Karpas-422 (cell line): ENCODE measurements around the gene RECQL. TPM values are rescaled to one million over a fixed set of nuclear protein-coding genes. Genes with fewer than 3 reads are reported as not detected.
"Not testable (repeated sequence)": the region's sequence is repeated elsewhere in the genome, so short reads cannot be mapped to it uniquely, and the experiment has no call there.

Source experiments
- DNase-seq: peaks from one replicate; pipeline ENCODE4 v3.0.0-alpha.2; 2015
- H2AFZ ChIP-seq: fragments of 200-600 bp; sonication (generic); 2 replicates; pipeline ENCODE4 v1.6.1; 2014; ENCODE audit warnings: antibody characterized with exemption, low read length, mixed read lengths
- H3K27ac ChIP-seq: fragments of 200-600 bp; sonication (generic); 2 replicates; pipeline ENCODE4 v1.5.1; 2014; ENCODE audit warnings: mild to moderate bottlenecking, low read length, moderate library complexity
- H3K27me3 ChIP-seq: fragments of 200-600 bp; sonication (generic); 2 replicates; pipeline ENCODE4 v1.6.1; 2014; ENCODE audit warnings: low read length, mixed read lengths
- H3K36me3 ChIP-seq: fragments of 200-600 bp; sonication (generic); 2 replicates; pipeline ENCODE4 v1.6.1; 2014; ENCODE audit warnings: low read length, mixed read lengths; ENCODE audit not compliant: insufficient read depth
- H3K4me1 ChIP-seq: fragments of 200-600 bp; sonication (generic); 2 replicates; pipeline ENCODE4 v1.6.1; 2014; ENCODE audit warnings: mild to moderate bottlenecking, low read length, mixed read lengths
- H3K4me2 ChIP-seq: fragments of 200-600 bp; sonication (generic); 2 replicates; pipeline ENCODE4 v1.6.1; 2014; ENCODE audit warnings: low read length, low read depth, mild to moderate bottlenecking; ENCODE audit not compliant: poor library complexity, severe bottlenecking
- H3K4me3 ChIP-seq: fragments of 200-600 bp; sonication (generic); 2 replicates; pipeline ENCODE4 v1.5.1; 2014; ENCODE audit warnings: mild to moderate bottlenecking, antibody characterized with exemption, low read length, mixed read lengths
- H3K79me2 ChIP-seq: fragments of 200-600 bp; sonication (generic); 2 replicates; pipeline ENCODE4 v1.6.1; 2014; ENCODE audit warnings: mild to moderate bottlenecking, low read length, mixed read lengths
- H3K9ac ChIP-seq: fragments of 200-600 bp; sonication (generic); 2 replicates; pipeline ENCODE4 v1.6.0; 2014; ENCODE audit warnings: low read length
- H3K9me2 ChIP-seq: fragments of 200-600 bp; sonication (generic), shearing (Covaris generic); replicated peaks from 2 replicates; pipeline ENCODE4 v1.6.0; 2014; ENCODE audit warnings: mild to moderate bottlenecking, low read length, moderate library complexity; ENCODE audit not compliant: insufficient read depth
- H3K9me3 ChIP-seq: fragments of 300-700, 200-600 bp; sonication (generic); 2 replicates; pipeline ENCODE4 v1.6.1; 2014; ENCODE audit warnings: low read length, mixed read lengths
- H4K20me1 ChIP-seq: fragments of 200-600 bp; sonication (generic); 2 replicates; pipeline ENCODE4 v1.6.1; 2014; ENCODE audit warnings: mild to moderate bottlenecking, antibody characterized with exemption, low read length, low read depth; ENCODE audit not compliant: insufficient read depth
- total RNA-seq: library from RNA; depleted of rRNA; stranded (reverse); fragments of >200 nt; shearing (Covaris generic); gene quantifications from 2 replicates; pipeline ENCODE4 v1.2.3, GENCODE V29; 2014; ENCODE audit warnings: low replicate concordance; rRNA removed

Gene RECQL
- total RNA-seq, 1 experiment from 2014 or later = 47.2 TPM

DNA sequence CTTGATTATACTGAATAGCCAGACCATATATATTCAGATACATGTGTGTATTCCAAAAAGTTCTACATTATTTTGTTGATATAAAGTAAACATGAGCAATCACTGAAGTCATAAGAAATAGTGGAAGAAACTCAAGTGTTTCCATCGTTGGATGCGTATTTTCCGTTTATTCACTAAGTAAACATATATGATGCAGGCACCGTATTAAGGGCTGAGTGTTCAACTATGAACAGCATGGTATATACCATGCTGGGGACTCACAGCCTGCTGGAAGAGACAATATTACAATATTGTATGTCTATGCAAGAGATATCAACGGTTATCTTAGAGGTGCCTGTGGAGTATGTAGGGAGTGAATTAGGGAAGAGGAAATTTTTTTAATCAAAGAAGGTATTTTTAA, 62.8 kb downstream of the RECQL start:
- peaks cover 23% of the 10 kb centered on the region for H3K4me1 ChIP-seq
- no peak for DNase-seq
- no peaks in the 10 kb centered on the region for H4K20me1 ChIP-seq
- peak overlapping the region; percentile 78 for H3K4me3 ChIP-seq
- no peaks in the 10 kb centered on the region for H3K9me2 ChIP-seq
- peak overlapping the region; percentile 82 for H3K4me2 ChIP-seq
- H3K9me3 ChIP-seq = no peaks in the 10 kb centered on the region
- H3K27me3 ChIP-seq = no peaks in the 10 kb centered on the region
- peaks cover 16% of the 10 kb centered on the region for H3K36me3 ChIP-seq
- peak overlapping the region; percentile 85 for H3K9ac ChIP-seq
- peak overlapping the region; percentile 85 for H3K27ac ChIP-seq
- no peak overlapping the region for H2AFZ ChIP-seq
- peaks cover 59% of the 10 kb centered on the region for H3K79me2 ChIP-seq

GRCh38 chr12:21434699-21435098, 66.7 kb downstream of the RECQL start:
- peaks cover 24% of the 10 kb centered on the region for H3K4me1 ChIP-seq
- H3K27ac ChIP-seq = no peak overlapping the region
- no peak overlapping the region for H2AFZ ChIP-seq
- no peaks in the 10 kb centered on the region for H3K36me3 ChIP-seq
- H4K20me1 ChIP-seq = no peaks in the 10 kb centered on the region
- H3K27me3 ChIP-seq = no peaks in the 10 kb centered on the region
- H3K4me2 ChIP-seq = no peak overlapping the region
- no peak for DNase-seq
- H3K79me2 ChIP-seq = peaks cover 20% of the 10 kb centered on the region
- no peak overlapping the region for H3K9ac ChIP-seq
- H3K9me3 ChIP-seq = no peaks in the 10 kb centered on the region
- H3K9me2 ChIP-seq = no peaks in the 10 kb centered on the region
- no peak overlapping the region for H3K4me3 ChIP-seq

DNA sequence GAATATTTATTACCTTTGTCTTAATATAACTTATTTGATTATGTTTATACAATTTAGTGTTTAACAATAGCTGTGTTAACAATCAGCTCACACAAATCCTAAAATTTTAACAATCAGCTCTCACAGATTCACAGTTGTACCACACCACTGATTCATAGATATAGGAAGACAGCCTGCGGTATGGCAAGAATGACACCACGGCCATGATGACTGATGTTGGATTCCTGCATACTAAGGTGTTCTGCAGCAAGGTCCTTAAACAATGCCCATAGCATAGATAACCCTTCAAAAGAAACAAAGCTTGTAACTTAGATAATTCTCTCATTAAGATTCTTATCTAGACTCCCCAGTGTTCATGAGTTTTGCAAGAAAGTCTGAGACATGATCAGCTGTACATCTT, 67.9 kb downstream of the RECQL start:
- peaks cover 8% of the 10 kb centered on the region for H3K79me2 ChIP-seq
- H3K36me3 ChIP-seq = no peaks in the 10 kb centered on the region
- H3K4me3 ChIP-seq = no peak overlapping the region
- no peaks in the 10 kb centered on the region for H3K9me3 ChIP-seq
- no peaks in the 10 kb centered on the region for H3K9me2 ChIP-seq
- DNase-seq = no peak
- H3K4me2 ChIP-seq = no peak overlapping the region
- H3K27ac ChIP-seq = no peak overlapping the region
- no peaks in the 10 kb centered on the region for H4K20me1 ChIP-seq
- H3K9ac ChIP-seq = no peak overlapping the region
- no peak overlapping the region for H2AFZ ChIP-seq
- H3K27me3 ChIP-seq = no peaks in the 10 kb centered on the region
- peaks cover 12% of the 10 kb centered on the region for H3K4me1 ChIP-seq

GRCh38 chr12:21429994-21430393, 71.4 kb downstream of the RECQL start:
- Histone ChIP-seq H3K9me3 (no peaks in the 10 kb centered on the region), H3K27ac (no peak overlapping the region), H3K9me2 (no peaks in the 10 kb centered on the region), H3K27me3 (no peaks in the 10 kb centered on the region), H3K79me2 (no peaks in the 10 kb centered on the region), H4K20me1 (no peaks in the 10 kb centered on the region), H3K4me1 (peaks cover 17% of the 10 kb centered on the region), H3K36me3 (no peaks in the 10 kb centered on the region), H3K4me2 (no peak overlapping the region), H3K4me3 (no peak overlapping the region), H3K9ac (no peak overlapping the region), H2AFZ (peak overlapping the region; percentile 58; the same call in 1 of the 2 replicates)
- no peak for DNase-seq

DNA sequence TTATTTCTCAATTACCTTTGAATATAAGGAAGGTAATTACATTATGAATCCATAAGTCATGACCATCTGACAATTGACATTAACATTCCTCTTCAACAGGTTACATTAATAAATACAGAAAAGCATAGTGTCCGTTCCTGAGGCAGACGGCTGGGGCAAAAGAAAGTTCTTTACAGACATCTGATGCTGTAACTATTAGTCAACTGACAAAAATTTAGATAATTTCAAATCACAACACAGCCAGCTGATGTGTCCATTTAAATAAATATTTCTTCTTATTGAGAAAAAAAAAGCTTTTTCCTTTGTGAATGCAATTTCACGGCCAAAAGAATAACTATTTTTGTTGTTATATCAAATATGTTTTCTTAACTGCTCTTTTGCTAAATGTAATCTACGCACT, 73.2 kb downstream of the RECQL start:
- Histone ChIP-seq H3K79me2 (no peaks in the 10 kb centered on the region), H3K9ac (no peak overlapping the region), H2AFZ (no peak overlapping the region), H3K4me3 (no peak overlapping the region), H4K20me1 (no peaks in the 10 kb centered on the region), H3K9me3 (no peaks in the 10 kb centered on the region), H3K27ac (no peak overlapping the region), H3K36me3 (no peaks in the 10 kb centered on the region), H3K4me1 (peaks cover 17% of the 10 kb centered on the region), H3K4me2 (no peak overlapping the region), H3K9me2 (no peaks in the 10 kb centered on the region), H3K27me3 (no peaks in the 10 kb centered on the region)
- DNase-seq = no peak

GRCh38 chr12:21419009-21419699, 82.3 kb downstream of the RECQL start:
- not testable (repeated sequence) for H3K9me2 ChIP-seq, H3K4me1 ChIP-seq, H3K79me2 ChIP-seq, H3K27ac ChIP-seq, H3K36me3 ChIP-seq, H3K9ac ChIP-seq, H3K4me2 ChIP-seq, DNase-seq, H3K27me3 ChIP-seq, H2AFZ ChIP-seq, H3K9me3 ChIP-seq, H3K4me3 ChIP-seq, H4K20me1 ChIP-seq

Other genes starting within 250 kb of the RECQL start
- not detected in 2 replicates for gene SLCO1A2, start 166.7 kb downstream of the RECQL start, total RNA-seq
- not detected in 2 replicates for gene IAPP, start 128.7 kb downstream of the RECQL start, total RNA-seq
- 17.2 and 26.9 TPM in 2 replicates for gene PYROXD1, start 64.0 kb downstream of the RECQL start, total RNA-seq
- gene GOLT1B, start 154 bp upstream of the RECQL start, total RNA-seq = 17.1 and 53.9 TPM in 2 replicates
- gene SPX, start 24.7 kb upstream of the RECQL start, total RNA-seq = 327 and 787 TPM in 2 replicates
- not detected in 2 replicates for gene GYS2, start 103.2 kb upstream of the RECQL start, total RNA-seq
- gene LDHB, start 156.2 kb upstream of the RECQL start, total RNA-seq = 848 and 1,058 TPM in 2 replicates